WI38 (cell line): ENCODE measurements around the gene TLCD3B.

Experiments used
- H3K4me3 ChIP-seq: 2 replicates; pipeline ENCODE4 v1.5.1; 2011; ENCODE audit warnings: low read depth, mild to moderate bottlenecking, control low read depth, low read length
- CTCF ChIP-seq: IDR thresholded peaks from 2 replicates; pipeline ENCODE4 v1.5.1; 2012; ENCODE audit warnings: low read depth, mild to moderate bottlenecking, control low read depth, low read length

TLCD3B gene

GRCh38 chr16:30065102-30065942 is 34.3 kb upstream of the TLCD3B start, which contains the start of gene ALDOA:
Gene ALDOA, plus strand, starts transcription at chr16:30065760. Its CDS starts 1,138 bp downstream, at chr16:30066898.
- peak within 1 kb of the TSS; percentile 99 for H3K4me3 ChIP-seq
- no peak for TF ChIP-seq CTCF

- no peak for TF ChIP-seq CTCF
Observed at GRCh38 chr16:30064729-30065101, 33.6 kb upstream of the TLCD3B start.

GRCh38 chr16:30063893-30064728 is 33.0 kb upstream of the TLCD3B start:
- TF ChIP-seq CTCF, result no peak

More at GRCh38 chr16:30064729-30065101, 33.6 kb upstream of the TLCD3B start:
- H3K4me3 ChIP-seq, result peak overlapping the region; percentile 61

GRCh38 chr16:30063278-30063892 is 32.3 kb upstream of the TLCD3B start:
- peak overlapping the region; percentile 61; the same call in 1 of the 2 replicates for H3K4me3 ChIP-seq
- no peak for TF ChIP-seq CTCF

More at GRCh38 chr16:30063893-30064728, 33.0 kb upstream of the TLCD3B start:
- peak overlapping the region; percentile 61 for H3K4me3 ChIP-seq

- H3K4me3 ChIP-seq, result no peak overlapping the region
- no peak for TF ChIP-seq CTCF
Observed at GRCh38 chr16:30060836-30061554, 29.9 kb upstream of the TLCD3B start.

- TF ChIP-seq CTCF, result no peak
- H3K4me3 ChIP-seq, result no peak overlapping the region
Observed at GRCh38 chr16:30060346-30060745, 29.3 kb upstream of the TLCD3B start.
